Eye (tissue), 1 donor: ENCODE measurements around the gene MELTF.
"Not testable (repeated sequence)": the region's sequence is repeated elsewhere in the genome, so short reads cannot be mapped to it uniquely, and the experiment has no call there.

Source experiments
- DNase-seq: peaks from one replicate; pipeline ENCODE4 v3.0.0-alpha.2; 2015

The MELTF gene

DNA sequence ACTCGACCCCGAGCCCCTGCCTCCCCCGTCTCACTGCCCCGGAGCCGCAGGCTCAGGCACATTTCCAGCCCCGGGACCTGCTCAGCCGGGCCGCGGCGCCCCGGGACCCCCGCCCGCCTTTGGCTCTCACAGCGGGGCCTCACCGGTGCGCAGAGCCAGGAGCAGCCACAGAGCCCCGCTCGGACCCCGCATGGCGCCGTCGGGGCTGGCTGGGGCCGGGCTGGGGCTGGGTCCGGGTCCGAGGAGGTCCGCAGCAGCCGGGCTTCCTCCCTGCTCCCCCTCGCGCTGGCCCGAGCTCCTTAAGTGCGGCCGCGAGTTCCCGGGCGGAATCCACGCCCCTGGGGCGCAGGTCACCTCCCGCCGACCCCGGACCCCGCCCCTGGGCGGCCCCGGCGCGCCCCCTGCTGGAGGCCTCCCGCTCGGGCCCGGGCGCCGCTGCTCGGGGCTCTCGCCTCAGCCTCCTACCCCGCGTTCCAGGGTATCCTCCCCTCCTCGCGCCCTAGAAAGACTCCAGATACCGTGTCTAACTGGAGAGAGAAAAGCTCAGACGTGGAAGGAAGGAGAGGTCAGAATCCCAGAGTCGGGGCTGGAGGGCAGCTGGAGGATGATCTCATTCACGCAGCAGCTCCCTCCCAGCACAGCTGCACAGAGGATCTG is at the start of gene MELTF:
Gene MELTF, minus strand, starts transcription at position 307 of the 657 bp plus-strand sequence. Its CDS starts 115 bp downstream, at position 192.
- DNase-seq, result peak; percentile 83

DNA sequence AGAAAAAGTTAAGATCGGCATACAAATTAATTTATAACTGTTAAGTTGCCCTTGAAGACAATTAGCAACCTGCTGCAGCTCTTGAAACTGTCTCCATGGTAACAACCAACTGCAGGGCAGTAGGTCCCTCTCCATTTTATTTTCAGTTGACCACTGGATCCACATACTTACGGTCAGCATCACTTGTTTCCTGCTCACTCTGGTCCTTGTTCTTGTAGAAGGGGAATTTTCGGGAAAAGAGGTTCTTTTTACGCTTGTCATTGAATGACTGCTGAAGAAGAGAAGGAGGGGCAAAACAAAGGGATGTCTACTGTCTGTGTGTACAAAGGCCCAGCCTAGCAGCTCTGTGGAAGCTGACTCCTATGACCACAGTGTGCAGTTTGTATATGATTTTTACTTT is 46.8 kb upstream of the MELTF start:
- no peak for DNase-seq

- no peak for DNase-seq
These were observed 38.5 kb upstream of the MELTF start for GRCh38 chr3:197068077-197068476.

- DNase-seq, result no peak
These were observed 35.2 kb upstream of the MELTF start for GRCh38 chr3:197064771-197065170.

- no peak for DNase-seq
These were observed 32.8 kb upstream of the MELTF start for GRCh38 chr3:197062446-197062845.

DNA sequence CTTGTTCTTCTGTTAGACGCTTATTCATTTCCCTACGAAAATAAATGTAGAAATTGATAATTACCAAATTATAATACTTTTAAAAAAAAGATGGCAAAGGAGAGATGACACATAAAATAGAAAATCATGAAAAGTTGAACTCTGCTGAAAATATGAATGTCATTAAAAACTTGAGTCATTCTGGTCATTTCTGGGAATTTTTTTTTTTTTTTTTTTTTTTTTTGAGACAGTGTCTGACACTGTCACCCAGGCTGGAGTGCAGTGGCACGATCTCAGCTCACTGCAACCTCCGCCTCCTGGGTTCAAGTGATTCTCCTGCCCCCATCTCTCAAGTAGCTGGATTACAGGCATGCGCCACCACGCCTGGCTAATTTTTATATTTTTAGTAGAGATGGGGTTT is 22.0 kb upstream of the MELTF start:
- not testable (repeated sequence) for DNase-seq

DNA sequence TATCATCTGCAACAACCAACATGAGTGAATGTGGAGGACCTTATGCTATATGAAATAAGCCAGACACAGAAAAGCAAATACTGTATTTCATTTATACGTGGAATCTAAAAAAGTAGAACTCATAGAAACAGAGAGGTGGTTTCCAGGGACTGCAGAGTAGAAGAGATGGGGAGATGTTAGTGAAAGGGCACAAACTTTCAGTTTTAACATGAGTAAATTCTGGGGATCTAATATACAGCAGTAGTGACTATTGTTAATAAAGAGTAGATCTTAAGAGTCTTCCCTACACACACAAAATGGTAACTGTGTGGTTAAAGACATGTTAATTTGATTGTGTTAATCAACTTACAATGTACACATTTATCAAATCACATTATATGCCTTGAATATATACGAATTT is 20.9 kb upstream of the MELTF start:
- DNase-seq, result no peak

DNA sequence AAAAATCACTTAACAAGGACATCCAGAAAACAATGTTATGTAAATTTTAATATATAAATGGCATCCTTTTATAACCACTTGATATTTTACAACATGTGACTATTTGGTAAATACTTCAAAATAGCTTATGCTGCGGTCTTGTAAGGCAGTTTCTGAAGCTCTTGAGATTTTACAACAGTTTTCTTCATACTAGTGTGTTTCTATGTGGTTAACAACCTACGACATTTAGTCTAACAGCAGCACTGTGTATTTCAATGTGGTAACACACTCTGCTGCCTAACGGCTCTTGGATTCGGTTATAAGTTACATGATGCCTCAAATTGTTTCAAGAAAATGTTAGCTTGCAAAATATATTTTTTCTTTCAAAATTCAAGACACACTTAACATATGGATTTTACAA is 12.9 kb upstream of the MELTF start:
- no peak for DNase-seq

GRCh38 chr3:197041875-197042488 is 12.4 kb upstream of the MELTF start:
- DNase-seq, result no peak

DNA sequence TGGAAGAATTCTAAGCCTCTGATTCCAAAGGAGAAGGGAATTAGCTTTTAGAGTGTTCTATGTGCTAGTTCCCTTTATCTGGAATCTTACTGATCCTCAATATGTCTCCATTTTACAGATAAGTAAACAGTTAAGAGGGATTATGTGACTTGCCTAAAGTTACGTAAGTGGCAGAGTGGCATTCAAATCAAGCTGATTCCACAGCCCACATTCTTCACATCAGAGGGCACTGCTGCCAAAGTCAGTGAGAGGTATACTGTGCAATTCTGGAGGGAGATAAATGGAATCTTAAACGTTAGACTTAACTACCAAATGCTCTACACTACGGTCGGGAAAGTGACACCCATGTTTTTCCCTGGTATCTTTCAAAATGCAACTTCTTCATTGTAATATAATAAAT is 11.0 kb upstream of the MELTF start:
- no peak for DNase-seq

DNA sequence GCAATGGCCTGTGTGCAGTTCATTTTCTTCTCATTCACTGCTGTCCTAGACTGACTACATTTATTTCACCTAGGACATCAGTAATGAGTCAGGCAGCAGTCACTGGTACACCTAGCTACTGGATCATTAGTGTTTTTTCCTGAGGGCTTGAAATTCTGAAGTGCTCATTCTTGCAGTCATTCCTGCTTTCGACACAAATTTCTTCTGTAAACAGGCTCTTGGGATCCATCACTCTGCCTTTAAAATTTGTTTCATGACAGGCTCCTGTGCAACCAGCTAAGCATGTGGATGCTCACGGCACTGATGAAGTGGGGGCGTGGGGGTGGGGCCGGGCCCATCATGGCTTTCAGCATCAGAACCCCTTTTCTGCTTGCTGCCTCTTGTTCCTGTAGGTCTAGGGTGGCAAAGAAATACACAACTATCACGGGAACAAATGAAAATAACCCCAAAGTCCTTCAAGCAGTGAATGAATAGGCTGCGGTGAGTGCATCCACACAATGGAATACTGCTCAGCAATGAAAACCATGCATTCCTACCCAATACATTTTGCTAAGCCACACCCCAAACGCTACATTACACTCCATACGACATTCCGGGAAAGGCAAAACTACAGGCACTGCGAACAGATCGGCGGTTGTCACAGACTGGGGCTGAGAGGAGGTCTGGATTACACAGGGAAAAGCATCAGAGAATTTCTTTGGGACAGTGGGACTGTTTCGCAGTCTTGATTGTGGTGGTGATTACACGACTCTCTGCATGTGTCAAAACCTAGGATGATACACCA is 9.3 kb upstream of the MELTF start:
- no peak for DNase-seq

DNA sequence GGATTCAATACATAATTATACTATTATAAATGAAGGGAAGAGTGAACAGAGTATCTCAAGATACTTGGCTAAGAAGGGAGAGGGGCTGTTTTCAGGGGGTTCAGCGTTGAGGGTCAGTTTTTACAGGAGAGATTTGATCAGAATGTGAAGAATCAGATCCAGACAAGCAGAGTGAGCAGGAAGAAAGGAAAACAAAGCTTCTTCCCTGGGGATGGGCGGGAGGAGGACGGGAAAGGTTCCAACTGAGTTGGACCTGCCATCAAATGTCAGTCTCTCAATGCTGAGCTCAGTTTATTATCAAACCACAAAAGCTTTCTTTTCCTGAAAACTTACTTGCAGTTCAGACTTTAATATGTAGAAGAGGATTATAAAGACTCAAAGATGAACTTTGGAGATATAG is 6.0 kb upstream of the MELTF start:
- DNase-seq, result no peak

DNA sequence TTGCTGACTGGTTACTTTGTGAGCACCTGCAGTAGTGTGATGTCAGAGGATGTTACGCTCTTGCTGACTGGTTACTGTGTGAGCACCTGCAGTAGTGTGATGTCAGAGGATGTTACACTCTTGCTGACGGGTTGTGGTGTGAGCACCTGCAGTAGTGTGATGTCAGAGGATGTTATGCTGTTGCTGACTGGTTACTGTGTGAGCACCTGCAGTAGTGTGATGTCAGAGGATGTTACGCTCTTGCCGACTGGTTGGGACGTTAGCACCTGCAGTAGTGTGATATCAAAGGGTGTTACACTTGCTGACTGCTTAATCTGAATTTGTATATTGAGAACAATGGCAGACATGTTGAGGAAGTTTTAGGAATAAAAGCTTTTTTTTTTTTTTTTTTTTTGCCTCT is 5.2 kb upstream of the MELTF start:
- DNase-seq, result not testable (repeated sequence)

DNA sequence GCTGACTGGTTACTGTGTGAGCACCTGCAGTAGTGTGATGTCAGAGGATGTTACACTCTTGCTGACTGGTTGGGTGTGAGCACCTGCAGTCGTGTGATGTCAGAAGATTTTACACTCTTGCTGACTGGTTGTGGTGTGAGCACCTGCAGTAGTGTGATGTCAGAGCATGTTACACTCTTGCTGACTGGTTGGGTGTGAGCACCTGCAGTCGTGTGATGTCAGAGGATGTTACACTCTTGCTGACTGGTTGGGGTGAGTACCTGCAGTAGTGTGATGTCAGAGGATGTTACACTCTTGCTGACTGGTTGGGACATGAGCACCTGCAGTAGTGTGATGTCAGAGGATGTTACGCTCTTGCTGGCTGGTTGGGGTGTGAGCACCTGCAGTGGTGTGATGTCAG is 4.1 kb upstream of the MELTF start:
- DNase-seq, result not testable (repeated sequence)

GRCh38 chr3:197031315-197032285 is 2.0 kb upstream of the MELTF start:
- peak; percentile 40 for DNase-seq

GRCh38 chr3:197030379-197031314 is 1.0 kb upstream of the MELTF start:
- no peak for DNase-seq

DNA sequence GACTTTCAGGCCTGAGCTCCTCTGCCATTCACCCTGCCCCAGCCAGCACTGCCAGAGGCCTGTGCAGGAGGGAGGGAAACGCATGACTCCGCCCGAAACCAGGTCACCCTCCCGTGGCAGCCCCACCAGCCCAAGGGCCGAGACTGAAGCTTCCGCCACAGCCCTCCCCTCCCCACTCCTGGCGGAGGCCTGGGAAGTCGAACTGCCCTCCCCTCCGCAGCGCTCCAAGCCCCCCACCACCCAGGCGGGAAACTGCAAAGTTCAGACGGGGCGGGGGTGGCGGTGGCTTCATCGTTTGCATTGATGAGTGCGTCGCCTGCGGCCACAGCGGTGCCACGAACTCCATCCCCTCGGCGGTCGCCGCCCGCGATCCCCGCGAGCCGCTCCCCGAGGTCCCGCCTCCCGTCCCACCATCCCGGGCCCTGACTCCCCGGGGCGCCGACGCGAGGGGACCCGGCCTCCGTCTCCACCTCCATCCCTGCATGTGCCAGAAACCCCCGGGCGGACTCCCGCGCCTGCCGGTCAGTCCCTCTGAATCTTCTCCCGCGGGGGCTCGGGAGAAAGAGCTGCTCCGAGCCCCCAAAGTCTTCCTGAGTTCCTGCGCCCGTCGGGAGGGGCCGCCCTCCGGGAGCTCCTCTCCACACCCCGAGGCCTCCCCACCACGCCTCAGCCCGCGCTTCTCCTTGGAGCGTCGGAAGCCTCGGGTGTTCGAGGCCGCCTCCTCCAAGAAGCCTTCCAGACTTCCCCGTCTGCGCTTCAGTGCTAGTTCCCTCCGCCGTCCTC is 698 bp downstream of the MELTF start:
- peak; percentile 40 for DNase-seq

GRCh38 chr3:197027896-197028727 is 1.5 kb downstream of the MELTF start:
- no peak for DNase-seq

- DNase-seq, result no peak
These were observed 2.3 kb downstream of the MELTF start for GRCh38 chr3:197027151-197027895.
